SK-N-MC (cell line): ENCODE results near the gene HOXD4.
A peak's percentile ranks its signal among the peaks of the same experiment; 100 is the strongest.

Experiments used
- DNase-seq: peaks from one replicate; pipeline ENCODE4 v3.0.0-alpha.2; 2011; ENCODE audit warnings: low read depth, low spot score
- H3K27ac ChIP-seq: fragments of 200-600 bp; sonication (generic); 2 replicates; pipeline ENCODE4 v1.5.1; 2016; ENCODE audit warnings: mixed run types
- H3K36me3 ChIP-seq: fragments of 200-600 bp; sonication (generic); 2 replicates; pipeline ENCODE4 v1.6.1; 2017; ENCODE audit warnings: antibody characterized with exemption, low read length, mixed read lengths; ENCODE audit not compliant: insufficient read depth
- H3K4me3 ChIP-seq: fragments of 200-600 bp; sonication (generic); 2 replicates; pipeline ENCODE4 v1.5.1; 2016
- H3K9ac ChIP-seq: fragments of 200-600 bp; sonication (generic); 2 replicates; pipeline ENCODE4 v1.8.0; 2017; ENCODE audit warnings: mixed run types, mixed read lengths; ENCODE audit not compliant: insufficient read length
- H3K9me3 ChIP-seq: fragments of 200-600 bp; sonication (generic); 2 replicates; pipeline ENCODE4 v1.6.1; 2017; ENCODE audit warnings: low read depth, mild to moderate bottlenecking, antibody characterized with exemption, low read length, moderate library complexity, mixed read lengths
- EZH2 ChIP-seq: fragments of 200-600 bp; sonication (generic); IDR thresholded peaks from one replicate; pipeline ENCODE4 v1.6.1; 2017; ENCODE audit warnings: antibody characterized with exemption
- FOXP2 ChIP-seq: optimal IDR thresholded peaks from 2 replicates; pipeline ENCODE3; 2011; ENCODE audit warnings: mild to moderate bottlenecking, moderate library complexity; ENCODE audit not compliant: insufficient read depth; ENCODE audit errors: extremely low read length, control extremely low read depth
- POLR2AphosphoS5 ChIP-seq: IDR thresholded peaks from 2 replicates; pipeline ENCODE4 v1.6.1; 2012; ENCODE audit warnings: mild to moderate bottlenecking, low read depth, low read length, borderline replicate concordance

Gene HOXD4

DNA sequence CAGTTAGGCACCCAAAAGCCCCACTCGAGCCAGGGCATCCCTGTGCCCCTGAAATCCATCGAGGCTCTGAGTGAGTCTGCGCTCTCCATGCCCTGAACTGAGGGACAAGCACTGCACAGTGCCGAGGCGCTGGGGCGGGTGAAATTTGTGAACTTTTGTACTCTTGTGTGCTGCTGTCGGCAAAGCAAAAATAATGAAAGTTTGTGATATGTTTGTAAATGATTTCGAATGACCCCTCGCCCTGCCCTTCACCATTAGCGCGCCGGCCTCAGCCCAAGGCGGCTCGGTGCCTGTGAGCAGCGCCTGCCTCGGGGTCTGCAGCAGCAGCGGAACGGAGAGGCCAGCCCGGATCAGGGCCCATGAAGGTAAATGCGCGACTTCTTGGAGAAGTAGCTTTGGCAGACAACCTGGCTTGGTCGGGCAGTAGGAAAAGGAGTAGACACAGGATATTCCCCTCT lies 1.8 kb upstream of the HOXD4 start:
- TF ChIP-seq FOXP2: no peak
- Histone ChIP-seq H3K4me3 (no peak overlapping the region), H3K36me3 (peaks cover 6% of the 10 kb centered on the region; the same call in 1 of the 2 replicates), H3K27ac (no peak overlapping the region), H3K9ac (no peak overlapping the region), H3K9me3 (no peaks in the 10 kb centered on the region)
- DNase-seq: no peak

DNA sequence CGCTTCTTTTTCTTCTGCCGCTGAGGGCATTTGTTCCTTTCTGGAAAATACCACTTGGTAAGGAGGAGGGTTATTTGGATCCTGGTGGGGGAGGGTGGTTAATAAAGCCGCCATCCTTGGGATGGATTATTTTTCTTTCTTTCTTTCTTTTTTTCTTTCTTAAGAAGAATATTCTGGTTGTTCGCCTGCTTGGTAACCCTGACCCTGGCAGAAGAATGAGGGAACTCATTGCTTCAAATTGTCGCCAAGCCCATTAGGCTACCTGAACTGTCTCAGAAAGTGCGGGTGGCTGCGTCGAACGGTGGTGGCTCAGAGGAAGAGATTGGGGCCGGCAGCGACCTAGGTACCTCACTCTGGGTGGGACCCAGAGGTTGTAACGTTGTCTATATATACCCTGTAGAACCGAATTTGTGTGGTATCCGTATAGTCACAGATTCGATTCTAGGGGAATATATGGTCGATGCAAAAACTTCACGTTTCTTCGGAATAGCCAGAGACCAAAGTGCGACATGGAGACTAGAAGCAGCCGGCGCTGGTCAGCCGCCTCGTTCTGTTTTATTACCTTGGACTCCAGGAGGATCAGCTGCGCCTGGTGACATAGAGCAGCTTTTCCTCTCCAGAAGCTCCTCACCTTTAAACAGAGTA lies 1.3 kb upstream of the HOXD4 start:
- Histone ChIP-seq H3K4me3 (no peak overlapping the region), H3K9me3 (no peaks in the 10 kb centered on the region), H3K9ac (no peak overlapping the region), H3K36me3 (peaks cover 11% of the 10 kb centered on the region; the same call in 1 of the 2 replicates), H3K27ac (no peak overlapping the region)
- no peak for TF ChIP-seq EZH2
- TF ChIP-seq FOXP2: no peak
- TF ChIP-seq POLR2AphosphoS5: no peak
- DNase-seq: no peak

DNA sequence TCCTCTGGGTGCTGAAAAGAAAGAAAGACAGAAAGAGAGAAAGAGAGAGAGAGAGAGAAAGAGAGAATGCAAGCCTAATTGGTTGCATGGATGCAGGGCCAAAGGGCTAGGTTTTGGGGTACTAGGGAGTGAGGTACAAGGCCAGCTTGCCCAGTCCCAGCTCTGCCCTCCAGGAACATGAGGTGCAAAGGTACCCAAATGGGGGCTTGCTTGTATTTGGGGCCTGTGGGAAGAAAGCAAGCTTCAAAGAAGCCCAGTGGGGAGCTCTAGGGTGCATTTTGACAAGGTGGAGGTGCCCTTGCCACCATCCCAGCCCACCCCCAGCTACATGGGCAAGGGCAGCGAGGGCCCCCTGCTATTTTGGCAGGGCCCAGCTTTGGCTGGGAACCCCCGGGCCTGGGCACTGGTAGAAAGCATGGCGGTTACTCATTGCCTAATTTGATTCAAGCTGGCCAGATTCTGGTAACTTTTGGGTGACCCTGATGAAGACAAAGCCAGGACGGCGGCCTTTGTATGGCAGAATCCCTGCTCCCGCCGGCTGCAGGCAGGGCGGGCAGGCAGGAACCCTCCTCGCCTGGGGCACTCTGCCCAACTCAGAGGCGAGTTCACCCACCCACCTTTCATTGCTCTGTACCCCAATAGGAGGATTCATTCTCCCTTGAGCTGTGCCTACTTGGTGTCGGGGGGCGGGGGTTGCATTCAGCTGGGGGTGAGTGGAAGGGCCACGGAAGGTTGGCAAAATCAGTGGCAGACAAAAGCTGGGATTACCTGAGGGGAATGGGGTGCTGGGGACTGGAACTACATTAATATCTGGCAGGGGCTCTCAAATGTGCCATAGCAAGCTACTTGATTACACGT lies 537 bp upstream of the HOXD4 start:
- peaks cover 12% of the 10 kb centered on the region; the same call in 1 of the 2 replicates for H3K36me3 ChIP-seq
- no peaks in the 10 kb centered on the region for H3K9me3 ChIP-seq
- DNase-seq: no peak
- no peak for TF ChIP-seq FOXP2
- TF ChIP-seq POLR2AphosphoS5: no peak
- no peak for TF ChIP-seq EZH2
- H3K9ac ChIP-seq: no peak overlapping the region
- no peak overlapping the region for H3K27ac ChIP-seq
- no peak overlapping the region for H3K4me3 ChIP-seq

DNA sequence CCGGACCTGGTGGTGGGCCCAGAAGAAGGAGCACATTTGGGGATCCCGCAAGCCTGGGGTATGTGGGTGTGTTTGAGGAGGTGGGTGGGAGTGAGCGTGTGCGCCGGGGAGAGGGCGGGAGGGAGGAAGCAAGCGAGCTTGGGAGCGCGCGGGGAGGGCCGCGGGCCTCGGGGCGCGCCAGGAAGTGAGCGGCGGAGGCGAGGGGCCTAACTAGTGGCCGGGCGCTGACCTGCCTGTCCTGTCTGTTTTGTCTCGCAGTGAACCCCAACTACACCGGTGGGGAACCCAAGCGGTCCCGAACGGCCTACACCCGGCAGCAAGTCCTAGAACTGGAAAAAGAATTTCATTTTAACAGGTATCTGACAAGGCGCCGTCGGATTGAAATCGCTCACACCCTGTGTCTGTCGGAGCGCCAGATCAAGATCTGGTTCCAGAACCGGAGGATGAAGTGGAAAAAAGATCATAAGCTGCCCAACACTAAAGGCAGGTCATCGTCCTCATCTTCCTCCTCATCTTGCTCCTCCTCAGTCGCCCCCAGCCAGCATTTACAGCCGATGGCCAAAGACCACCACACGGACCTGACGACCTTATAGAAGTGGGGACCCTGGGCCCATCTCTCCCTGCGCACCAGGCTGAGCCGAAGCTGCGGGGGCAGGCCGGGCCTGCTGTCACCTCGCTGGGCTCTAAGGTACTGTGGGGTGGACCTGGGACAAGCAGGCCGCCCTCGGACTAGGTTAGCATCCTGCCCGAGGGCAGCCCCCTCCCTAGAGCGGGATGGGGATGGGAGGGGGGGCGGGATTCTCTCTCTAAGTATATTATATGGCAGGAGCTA lies 1.2 kb downstream of the HOXD4 start:
- no peak for TF ChIP-seq FOXP2
- TF ChIP-seq POLR2AphosphoS5: no peak
- TF ChIP-seq EZH2: no peak
- Histone ChIP-seq H3K36me3 (peaks cover 12% of the 10 kb centered on the region; the same call in 1 of the 2 replicates), H3K9ac (no peak overlapping the region), H3K27ac (no peak overlapping the region), H3K4me3 (no peak overlapping the region), H3K9me3 (no peaks in the 10 kb centered on the region)
- DNase-seq: no peak

DNA sequence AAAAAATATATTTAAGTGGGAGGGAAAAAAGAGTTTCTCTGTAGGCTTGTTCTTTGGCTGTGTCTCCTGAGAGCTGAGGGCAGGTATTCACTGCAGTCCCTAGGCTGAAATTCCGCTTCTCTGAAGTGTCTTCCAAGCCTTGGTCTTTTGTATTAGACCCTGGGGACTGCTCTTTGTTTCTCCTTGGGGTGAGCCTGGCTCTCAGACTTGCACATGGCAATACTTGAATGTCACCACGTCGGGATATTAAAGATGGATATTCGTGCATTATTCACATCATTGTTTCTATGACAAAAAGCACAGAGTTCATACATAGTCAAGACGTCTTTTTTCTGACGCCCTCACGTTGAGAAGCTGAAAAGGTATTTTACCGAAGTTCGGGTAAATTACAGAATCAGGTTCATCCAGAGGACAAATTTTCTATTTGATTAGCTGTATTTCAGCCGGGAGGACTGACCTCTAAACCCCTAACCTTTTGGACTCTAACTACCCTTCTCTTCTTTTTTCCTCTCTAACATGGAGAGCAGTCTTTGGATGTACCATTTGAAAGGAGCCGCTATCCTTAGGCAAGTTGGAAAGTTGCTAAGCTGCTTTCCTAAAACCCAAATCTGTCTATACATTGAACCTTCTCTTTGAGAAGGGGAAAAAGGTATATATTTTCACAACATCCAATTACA lies 3.4 kb downstream of the HOXD4 start:
- Histone ChIP-seq H3K9ac (no peak overlapping the region), H3K36me3 (peaks cover 12% of the 10 kb centered on the region; the same call in 1 of the 2 replicates), H3K27ac (peak overlapping the region; percentile 31; the same call in 1 of the 2 replicates), H3K9me3 (no peaks in the 10 kb centered on the region), H3K4me3 (no peak overlapping the region)
- no peak for DNase-seq
- TF ChIP-seq FOXP2 (no peak), EZH2 (no peak), POLR2AphosphoS5 (no peak)

DNA sequence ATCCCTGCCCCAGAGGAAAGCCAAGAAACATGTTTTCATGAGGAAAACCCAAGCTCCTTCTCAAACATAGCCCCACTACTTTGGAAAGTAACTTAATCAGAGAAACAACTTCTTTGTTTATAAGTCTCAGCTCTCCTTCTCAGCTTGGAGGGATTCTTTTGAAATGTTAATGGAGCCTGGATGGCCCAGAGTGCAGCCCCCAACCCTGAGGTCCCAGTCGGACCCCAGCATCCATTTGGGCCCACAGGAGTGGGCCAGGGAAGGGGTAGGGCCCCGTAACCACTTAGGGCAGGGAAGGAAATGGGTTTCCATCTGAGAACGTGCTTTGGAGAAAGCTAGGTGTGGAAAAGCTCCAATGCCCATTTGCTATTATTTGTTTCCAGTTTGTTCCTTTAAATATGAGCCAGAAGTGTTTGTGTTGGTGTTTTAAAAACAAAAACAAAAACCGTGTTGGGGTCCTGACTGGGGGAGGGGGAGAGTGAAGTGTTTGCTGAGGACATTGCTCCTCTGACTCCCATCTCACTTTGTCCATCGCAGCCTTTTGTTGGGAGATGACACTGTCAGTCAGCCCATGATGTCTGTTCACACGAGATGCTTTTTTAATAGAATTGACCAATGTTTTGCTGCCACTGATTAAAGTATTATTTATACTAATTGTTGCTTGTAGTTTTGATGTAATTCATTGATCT lies 4.2 kb downstream of the HOXD4 start:
- no peak for TF ChIP-seq EZH2
- TF ChIP-seq POLR2AphosphoS5: no peak
- no peak for TF ChIP-seq FOXP2
- H3K4me3 ChIP-seq: no peak overlapping the region

DNA sequence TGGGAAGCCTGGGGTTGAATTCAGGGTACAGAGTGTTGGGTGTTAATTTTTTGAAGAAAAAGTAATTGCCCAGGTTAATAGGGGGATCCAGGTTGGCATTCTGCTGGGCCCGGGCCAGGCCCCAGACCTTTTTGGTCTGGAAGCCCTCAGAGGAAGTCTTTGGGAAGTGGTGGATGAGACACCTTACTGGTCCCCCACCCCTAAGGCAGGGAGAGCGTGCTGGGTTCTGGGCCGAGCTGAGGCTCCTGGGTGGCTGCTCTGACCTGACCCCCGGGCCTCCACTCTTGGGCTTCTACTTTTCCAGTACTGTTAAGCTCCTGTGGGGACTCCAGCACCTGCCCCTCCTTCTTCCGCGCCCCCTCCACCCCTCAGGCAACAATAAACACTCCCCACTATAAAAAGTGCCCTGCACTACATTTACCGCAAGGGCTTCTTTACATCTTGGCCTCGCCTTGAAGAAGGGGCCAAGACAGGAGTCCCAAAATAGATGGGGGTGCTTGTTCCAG lies 5.0 kb downstream of the HOXD4 start:
- H3K27ac ChIP-seq: no peak overlapping the region
- peaks cover 12% of the 10 kb centered on the region; the same call in 1 of the 2 replicates for H3K36me3 ChIP-seq
- no peak overlapping the region for H3K9ac ChIP-seq
- no peak overlapping the region for H3K4me3 ChIP-seq
- DNase-seq: no peak
- H3K9me3 ChIP-seq: no peaks in the 10 kb centered on the region
- no peak for TF ChIP-seq POLR2AphosphoS5
- TF ChIP-seq FOXP2: no peak
- no peak for TF ChIP-seq EZH2

More for the DNA sequence above, 4.2 kb downstream of the HOXD4 start:
- Histone ChIP-seq H3K9me3 (no peaks in the 10 kb centered on the region), H3K36me3 (peaks cover 12% of the 10 kb centered on the region; the same call in 1 of the 2 replicates), H3K27ac (peak overlapping the region; percentile 31; the same call in 1 of the 2 replicates), H3K9ac (no peak overlapping the region)
- no peak for DNase-seq
